Muscle of back (tissue), 11 donors: Measurements from ENCODE around the gene FUCA1. TPM values are rescaled to one million over a fixed set of nuclear protein-coding genes. Genes with fewer than 3 reads are reported as not detected.
A peak's percentile ranks its signal among the peaks of the same experiment; 100 is the strongest.
"Not testable (repeated sequence)": the region's sequence is repeated elsewhere in the genome, so short reads cannot be mapped to it uniquely, and the experiment has no call there.

ENCODE experiments used
- DNase-seq, 3 donors: peaks; one replicate each; pipeline versions ENCODE4 v3.0.0 to v3.0.0-alpha.2; 2013
- polyA plus RNA-seq, 10 donors: library from polyadenylated mRNA; unstranded; fragments of 120-200 nt; gene quantifications; one replicate each; pipeline ENCODE4 v1.2.1, GENCODE V29; 2013; ENCODE audit not compliant: insufficient read length in 10 of 10

The FUCA1 gene
- polyA plus RNA-seq, 10 donors = 11.2 to 20.8 (median 14.0) TPM

DNA sequence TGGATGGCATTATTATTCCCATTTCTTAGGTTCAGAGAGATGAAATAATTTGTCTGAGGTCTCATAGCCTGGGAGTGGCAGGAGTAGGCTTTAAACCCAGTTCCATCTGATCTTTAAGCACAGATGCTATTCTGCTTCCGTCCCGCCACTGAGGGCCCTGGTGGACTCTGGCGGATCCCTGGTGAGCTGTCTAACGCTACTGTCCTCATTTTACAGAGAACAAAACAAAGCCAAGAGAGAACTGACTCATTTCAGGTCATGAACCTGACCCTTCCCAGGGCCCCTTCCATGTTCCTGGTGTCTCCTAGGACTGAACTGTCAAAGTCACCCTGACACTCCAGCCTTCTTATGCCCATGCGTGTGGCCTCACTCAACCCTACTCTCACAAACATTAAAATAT is 64.4 kb downstream of the FUCA1 start:
- DNase-seq = no peak

DNA sequence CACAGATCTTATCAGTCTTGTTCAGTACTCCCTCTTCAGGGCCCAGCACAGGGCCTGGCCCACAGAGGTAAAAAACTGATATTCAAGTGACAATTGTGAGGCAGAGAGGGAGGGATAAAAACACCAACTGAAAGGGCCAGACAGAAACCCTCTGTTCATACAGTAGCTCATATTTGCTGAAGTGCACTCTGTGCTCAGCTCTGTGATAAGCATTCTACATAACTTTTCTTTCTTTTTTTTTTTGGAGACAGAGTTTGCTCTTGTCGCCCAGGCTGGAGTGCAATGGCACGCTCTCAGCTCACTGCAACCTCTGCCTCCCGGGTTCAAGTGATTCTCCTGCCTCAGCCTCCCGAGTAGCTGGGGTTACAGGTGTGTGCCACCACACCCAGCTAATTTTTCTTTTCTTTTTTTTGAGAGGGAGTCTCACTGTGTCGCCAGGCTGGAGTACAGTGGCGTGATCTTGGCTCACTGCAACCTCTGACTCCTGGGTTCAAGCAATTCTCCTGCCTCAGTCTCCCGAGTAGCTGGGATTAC is 65.2 kb downstream of the FUCA1 start:
- DNase-seq = not testable (repeated sequence)

DNA sequence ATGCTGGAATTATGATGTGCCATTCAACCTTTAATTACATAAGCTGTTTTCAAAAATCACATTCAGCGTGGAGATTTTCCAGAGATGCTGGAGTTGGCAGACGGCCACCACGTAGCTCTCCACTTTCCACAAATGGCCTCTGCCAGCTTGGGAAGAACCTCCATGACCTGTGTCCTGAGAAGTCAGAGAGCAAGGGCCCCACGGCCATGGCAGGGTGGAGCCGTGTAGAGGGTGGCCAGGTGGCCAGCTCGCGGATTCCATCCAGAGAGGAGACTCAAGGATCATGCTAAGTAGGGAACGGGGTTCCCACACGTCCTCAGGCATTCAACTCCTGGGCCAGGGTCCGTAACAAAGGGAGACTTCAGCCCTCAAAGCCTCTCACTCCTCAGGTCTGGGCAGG is 66.2 kb downstream of the FUCA1 start:
- DNase-seq = no peak

DNA sequence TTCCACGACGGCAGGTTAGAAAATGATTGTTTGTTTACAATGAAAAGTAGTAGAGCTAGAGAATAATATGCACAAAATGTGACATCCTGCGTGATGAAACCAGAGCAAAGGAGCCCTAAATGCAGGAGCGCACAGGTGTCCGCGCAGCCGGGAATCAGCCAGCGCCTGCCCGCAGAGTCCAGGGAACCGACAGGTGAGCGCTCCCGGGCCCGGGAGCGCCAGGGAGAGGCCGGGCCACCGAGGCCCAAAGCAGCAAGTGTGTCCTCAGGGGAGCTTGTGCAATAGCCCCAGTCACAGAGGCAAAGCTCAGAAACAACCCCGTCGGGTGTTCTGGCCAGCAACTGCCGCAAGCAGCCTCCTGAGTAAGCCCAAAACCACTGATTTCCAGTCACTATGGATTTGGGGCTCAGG is 66.7 kb downstream of the FUCA1 start:
- no peak for DNase-seq

DNA sequence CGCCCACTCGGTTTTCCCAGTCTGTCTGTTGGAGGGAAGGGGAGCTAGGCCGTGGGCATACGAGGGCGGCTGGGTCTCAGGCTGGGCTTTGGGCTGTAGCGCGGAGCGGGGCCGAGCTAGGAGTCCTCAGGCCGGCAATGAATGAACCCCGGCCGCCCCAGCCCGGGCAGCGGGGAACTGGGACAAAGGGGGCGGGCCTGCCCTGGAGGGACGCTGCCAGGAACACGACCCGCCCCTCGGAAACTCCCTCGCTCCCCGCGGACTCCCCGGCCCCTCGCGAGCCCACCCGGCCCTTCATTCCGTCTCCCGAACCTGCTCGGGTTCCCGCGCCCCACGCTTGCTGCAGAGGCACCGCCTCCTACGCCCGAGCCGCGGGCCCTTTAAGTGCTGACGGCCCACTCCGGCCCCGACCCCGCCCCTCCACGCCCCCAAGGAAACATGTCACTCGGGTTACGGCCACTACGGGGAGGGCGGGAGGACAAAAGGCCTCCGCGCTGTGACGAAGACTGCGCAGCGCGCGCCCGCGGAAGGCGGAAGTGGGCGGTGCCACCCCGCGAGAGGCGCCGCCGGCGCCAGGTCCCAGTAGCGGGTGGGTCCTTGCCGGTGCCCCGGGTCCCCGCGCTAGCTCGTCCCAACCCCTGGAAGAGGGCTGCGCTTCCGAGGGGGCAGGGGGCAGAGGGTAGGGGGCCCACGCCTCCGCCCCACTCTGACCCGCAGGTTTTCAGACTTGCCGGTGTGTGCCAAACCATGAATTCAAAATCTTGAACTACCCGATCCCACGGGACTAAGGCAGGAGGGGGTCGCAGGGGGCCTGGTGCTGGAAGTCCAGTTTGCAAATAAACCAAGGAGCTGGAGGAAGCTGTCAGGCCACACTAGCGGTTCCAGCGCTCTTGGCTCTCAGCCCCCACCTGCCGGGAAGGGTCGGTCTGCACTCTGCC is 67.4 kb downstream of the FUCA1 start, which contains the start of gene GALE:
Gene GALE (minus strand): TSS at position 355 of the 938 bp plus-strand sequence. CDS start 1,747 bp downstream, outside the sequence.
- peak; percentile 96 to 100 (median 99) for DNase-seq

DNA sequence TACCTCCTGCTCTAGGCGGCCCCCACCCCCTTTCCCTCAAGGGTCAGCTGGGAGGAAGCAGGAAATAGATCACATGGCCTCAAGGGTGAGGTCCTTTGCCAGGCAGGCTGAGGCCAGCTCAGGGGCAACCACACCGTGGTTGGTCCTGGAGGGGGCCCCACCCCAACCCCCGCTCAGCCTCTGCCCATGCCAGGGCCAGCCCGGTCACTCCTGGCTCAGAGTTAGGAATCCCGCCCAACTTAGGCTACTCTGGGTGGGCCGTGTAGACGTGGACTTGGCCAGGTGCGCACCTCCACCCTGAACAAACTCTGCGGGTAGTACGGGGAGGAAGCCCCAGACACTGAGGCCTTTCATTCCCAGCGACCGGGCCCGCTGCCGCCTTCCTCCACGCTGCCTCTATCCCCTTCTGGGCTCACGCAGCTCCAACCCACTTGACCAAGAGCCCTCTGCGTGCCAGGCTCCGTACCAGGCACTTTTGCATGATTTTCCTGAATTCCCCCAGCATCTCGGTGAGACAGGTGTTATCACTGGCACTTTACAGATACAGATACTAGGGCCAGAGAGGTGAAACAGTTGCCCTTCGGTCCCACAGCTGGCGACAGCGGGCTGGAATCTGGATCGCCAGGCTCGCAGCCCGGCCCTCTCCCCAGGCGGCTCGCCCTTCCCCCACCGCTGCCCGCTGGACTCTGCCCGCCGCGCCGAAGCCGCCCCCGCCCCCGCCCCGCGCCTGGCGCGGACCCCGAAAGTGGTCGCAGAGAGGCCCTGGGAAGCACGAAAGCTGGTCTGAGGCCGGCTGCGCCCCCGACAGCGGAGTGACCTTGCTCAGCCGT is 68.3 kb downstream of the FUCA1 start:
- DNase-seq = peak in 1 of 3 donors; percentile 44

DNA sequence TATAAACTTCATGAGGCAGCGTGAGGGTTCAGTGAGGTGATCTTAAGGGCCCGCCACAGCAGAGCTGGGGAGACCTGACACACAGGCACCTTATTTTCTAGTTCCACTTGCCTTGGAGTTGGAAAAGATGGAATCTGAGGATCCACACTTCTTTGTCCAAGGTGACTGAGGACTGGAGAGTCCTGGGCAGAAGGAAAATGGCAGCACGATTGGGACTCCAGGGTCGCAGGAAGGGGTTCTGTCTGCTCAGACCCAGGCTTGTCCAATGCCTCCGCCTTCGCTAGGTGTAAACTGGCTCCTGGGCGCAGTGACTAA is 68.9 kb downstream of the FUCA1 start:
- no peak for DNase-seq

DNA sequence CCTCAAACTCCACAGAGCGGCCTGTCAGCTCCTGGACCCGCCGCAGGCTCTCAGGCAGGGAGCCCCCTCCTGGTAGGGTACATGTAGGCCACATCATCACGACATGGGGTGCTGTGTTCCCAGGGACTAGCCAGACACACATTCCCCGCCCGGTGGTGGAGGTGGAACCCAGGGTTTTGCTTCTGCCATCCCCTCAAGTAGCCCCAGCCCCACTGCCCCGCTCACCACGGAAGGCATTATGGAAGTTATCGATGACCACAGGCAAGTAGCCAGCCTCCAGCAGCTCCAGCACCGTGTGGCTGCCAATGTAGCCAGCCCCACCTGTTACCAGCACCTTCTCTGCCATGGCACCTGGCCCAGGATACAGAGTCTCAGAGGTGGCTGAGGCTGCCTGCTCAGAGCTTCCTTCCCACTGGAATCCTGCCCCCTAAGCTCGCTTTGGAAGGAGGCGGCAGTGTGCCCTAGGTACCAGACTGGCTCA is 69.4 kb downstream of the FUCA1 start:
- DNase-seq = no peak

DNA sequence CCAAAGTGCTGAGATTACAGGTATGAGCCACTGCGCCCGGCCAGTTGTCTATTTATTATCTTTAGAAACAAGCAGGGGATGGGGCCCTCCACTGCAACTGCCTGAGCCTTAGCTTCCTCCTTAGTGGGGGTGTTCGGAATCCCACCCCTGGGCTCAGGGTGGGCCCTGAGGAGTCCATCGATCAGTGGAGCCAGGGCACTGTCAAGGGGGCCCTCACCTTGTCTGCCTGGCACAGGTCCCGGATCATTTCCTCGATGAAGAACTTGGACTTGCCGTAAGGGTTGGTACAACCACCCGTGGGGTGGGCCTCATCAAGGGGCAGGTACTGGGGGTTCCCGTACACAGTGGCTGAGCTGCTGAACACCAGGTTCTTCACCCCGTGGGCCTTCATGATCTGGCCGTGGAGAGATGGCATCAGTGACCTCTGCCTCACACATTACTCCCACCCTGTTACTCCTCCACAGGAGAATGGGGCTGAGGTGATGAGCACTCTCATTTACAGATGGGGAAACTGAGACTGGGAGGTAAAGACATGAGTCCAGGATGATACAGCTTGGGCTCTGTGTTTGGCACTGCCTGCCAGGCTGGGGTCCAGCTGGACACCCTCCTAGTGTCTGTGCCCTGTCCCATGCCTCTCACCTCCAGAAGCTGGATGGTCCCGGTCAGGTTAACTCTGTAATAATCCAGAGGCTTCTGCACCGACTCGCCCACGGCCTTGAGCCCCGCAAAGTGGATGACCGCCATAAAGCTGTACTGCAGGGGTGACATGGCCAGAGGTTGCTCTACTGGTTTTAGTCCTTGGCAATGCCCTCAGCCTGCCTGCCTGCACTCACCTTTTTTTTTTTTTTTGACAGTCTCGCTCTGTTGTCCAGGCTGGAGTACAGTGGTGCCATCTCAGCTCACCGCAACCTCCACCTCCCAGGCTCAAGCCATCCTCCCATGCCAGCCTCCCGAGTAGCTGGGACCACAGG is 70.3 kb downstream of the FUCA1 start:
- no peak for DNase-seq

DNA sequence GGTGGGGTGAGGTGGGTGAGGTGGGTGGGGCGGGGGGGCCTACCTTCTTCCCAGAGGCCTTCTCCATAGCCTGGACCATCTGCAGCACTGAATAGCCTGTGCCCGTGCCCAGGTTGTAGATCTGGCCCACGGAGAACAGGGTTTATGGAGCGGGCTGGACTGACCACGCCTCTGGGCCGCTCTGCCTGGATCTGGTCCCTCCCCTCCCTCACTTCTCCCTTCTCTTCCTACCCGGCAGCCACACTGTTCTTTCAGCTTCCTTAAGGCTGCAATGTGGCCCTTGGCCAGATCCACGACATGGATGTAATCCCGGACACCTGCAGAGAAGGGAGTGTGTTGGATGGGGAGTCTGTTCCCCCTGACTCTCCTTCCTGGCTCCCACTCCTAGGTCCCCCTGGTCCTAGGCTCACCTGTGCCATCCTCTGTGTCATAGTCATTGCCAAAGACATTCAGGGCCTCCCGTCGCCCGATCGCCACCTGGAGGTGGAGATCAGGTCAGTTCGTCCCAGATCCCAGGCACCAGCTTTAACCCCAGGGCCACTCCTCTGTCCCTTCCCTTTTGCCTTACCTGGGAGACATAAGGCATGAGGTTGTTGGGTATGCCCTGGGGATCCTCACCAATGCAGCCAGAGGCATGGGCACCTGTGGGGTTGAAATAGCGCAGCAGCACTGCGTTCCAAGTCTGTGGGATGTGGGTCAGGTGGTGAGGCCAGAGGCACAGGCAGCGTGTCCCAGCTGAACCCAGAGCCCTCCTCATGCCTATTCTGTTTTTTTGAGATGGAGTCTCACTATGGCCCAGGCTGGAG is 71.4 kb downstream of the FUCA1 start:
- no peak for DNase-seq

DNA sequence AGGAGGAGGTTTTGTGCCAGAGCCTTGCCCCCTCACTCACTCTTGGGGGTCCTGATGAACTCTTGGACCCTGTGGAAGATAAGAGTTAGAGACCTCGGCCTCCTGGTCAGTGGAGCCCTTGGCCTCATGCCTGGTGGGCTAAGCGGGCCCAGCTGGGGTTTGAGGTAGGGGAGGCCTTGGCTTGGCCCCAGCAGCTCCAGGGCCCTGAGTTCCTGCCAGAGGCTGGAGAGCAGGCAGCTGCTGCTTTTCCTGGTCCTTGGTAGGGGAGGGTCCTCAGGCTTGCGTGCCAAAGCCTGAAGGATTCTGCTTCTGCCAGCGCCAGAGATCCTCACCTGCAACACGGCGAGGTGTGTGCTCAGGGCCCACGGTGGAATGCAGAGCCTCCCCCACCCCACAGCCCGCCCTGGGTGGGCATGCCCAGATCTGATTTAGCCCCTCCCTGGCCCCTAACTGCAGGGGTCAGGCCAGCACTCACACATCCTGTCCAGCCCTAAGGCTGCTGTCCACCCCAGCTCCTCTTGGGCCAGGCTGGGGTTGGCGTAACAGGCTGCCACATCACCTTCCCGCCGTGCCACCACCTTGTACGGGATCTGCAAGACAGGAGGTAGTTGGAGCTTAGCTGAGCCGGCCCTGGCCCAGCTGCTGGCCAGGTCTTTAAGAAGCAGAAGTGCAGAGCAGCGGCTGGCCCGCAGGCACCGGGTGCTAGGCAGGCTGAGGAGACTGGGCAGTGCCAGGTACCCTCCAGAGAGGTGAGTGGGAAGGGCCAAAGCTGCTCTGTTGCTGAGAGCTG is 72.2 kb downstream of the FUCA1 start:
- no peak for DNase-seq

Other genes starting within 250 kb of the FUCA1 start
- gene RPL11, start 176.5 kb downstream of the FUCA1 start, polyA plus RNA-seq = 1,000 to 10,000 TPM; 2,591 to 3,347 (median 2,960) TPM
- gene ELOA, start 124.8 kb downstream of the FUCA1 start, polyA plus RNA-seq = 10 to 100 TPM; 24.3 to 34.9 (median 29.2) TPM
- gene PITHD1, start 89.9 kb downstream of the FUCA1 start, polyA plus RNA-seq = 10 to 100 TPM; 34.6 to 43.7 (median 37.8) TPM
- 10 to 100 TPM; 26.3 to 43.4 (median 30.5) TPM for gene LYPLA2, start 77.1 kb downstream of the FUCA1 start, polyA plus RNA-seq
- gene GALE, start 67.5 kb downstream of the FUCA1 start, polyA plus RNA-seq = 10 to 100 TPM; 16.1 to 23.6 (median 19.9) TPM
- gene HMGCL, start 42.9 kb downstream of the FUCA1 start, polyA plus RNA-seq = 10 to 100 TPM; 19.3 to 24.5 (median 22.9) TPM
- gene CNR2, start 45.1 kb upstream of the FUCA1 start, polyA plus RNA-seq = under 1 TPM in 9 of 10 donors, not detected in 1; 0.03 to 0.18 (median 0.06) TPM
- gene PNRC2, start 91.5 kb upstream of the FUCA1 start, polyA plus RNA-seq = 100 to 1,000 TPM in 7 of 10 donors, 10 to 100 TPM in 3; 96.5 to 144 (median 104) TPM
- gene SRSF10, start 112.0 kb upstream of the FUCA1 start, polyA plus RNA-seq = 100 to 1,000 TPM in 6 of 10 donors, 10 to 100 TPM in 4; 92.2 to 147 (median 121) TPM
- gene MYOM3, start 243.8 kb upstream of the FUCA1 start, polyA plus RNA-seq = 100 to 1,000 TPM; 221 to 445 (median 363) TPM